H7 (cell line): ENCODE measurements around the gene ANKLE1. TPM values are rescaled to one million over a fixed set of nuclear protein-coding genes. Genes with fewer than 3 reads are reported as not detected.
"Not testable (repeated sequence)": the region's sequence is repeated elsewhere in the genome, so short reads cannot be mapped to it uniquely, and the experiment has no call there.

ENCODE experiments used
- DNase-seq: peaks from one replicate; pipeline ENCODE4 v3.0.0; 2012
- H3K27me3 ChIP-seq: 2 replicates; pipeline ENCODE4 v1.6.0; 2011; ENCODE audit warnings: mild to moderate bottlenecking, low read length; ENCODE audit not compliant: control insufficient read depth, insufficient read depth
- H3K36me3 ChIP-seq: replicated peaks from 2 replicates; pipeline ENCODE4 v1.5.1; 2011; ENCODE audit warnings: low read length; ENCODE audit not compliant: control insufficient read depth, insufficient read depth
- H3K4me3 ChIP-seq: 2 replicates; pipeline ENCODE4 v1.5.1; 2011; ENCODE audit warnings: low read depth, mild to moderate bottlenecking, control low read depth, low read length, moderate library complexity; ENCODE audit not compliant: insufficient read depth
- total RNA-seq: library from RNA; depleted of rRNA; stranded (reverse); fragments of >200 nt; shearing (Covaris generic); gene quantifications from 2 replicates; pipeline ENCODE4 v1.2.3, GENCODE V29; 2014

The ANKLE1 gene
- total RNA-seq, 1 experiment from 2014 or later: 18.0 TPM

- Histone ChIP-seq H3K4me3 (no peak overlapping the region), H3K27me3 (no peaks in the 10 kb centered on the region), H3K36me3 (peaks cover 1% of the 10 kb centered on the region)
- DNase-seq: peak; percentile 56
Measured at GRCh38 chr19:17262557-17262956, 19.1 kb upstream of the ANKLE1 start.

GRCh38 chr19:17263712-17264640, 17.7 kb upstream of the ANKLE1 start:
- DNase-seq: peak; percentile 52
- H3K4me3 ChIP-seq: 0 out of 2 replicates have a peak overlapping the region, but pooled peaks have one; percentile 1
- no peaks in the 10 kb centered on the region for H3K27me3 ChIP-seq
- peaks cover 2% of the 10 kb centered on the region for H3K36me3 ChIP-seq

GRCh38 chr19:17264641-17264979, 17.1 kb upstream of the ANKLE1 start, which contains the start of gene USHBP1:
TSS of gene USHBP1 (minus strand) at chr19:17264745. CDS start at chr19:17264299, 446 bp downstream.
- peaks cover 2% of the 10 kb centered on the region for H3K36me3 ChIP-seq
- 0 out of 2 replicates have a peak within 1 kb of the TSS, but pooled peaks have one; percentile 1 for H3K4me3 ChIP-seq
- no peaks in the 10 kb centered on the region for H3K27me3 ChIP-seq
- peak; percentile 94 for DNase-seq

GRCh38 chr19:17266026-17266425, 15.7 kb upstream of the ANKLE1 start:
- H3K4me3 ChIP-seq: no peak overlapping the region
- DNase-seq: no peak
- H3K27me3 ChIP-seq: no peaks in the 10 kb centered on the region
- H3K36me3 ChIP-seq: peaks cover 5% of the 10 kb centered on the region

- no peak overlapping the region for H3K4me3 ChIP-seq
- no peak for DNase-seq
- H3K27me3 ChIP-seq: no peaks in the 10 kb centered on the region
- peaks cover 11% of the 10 kb centered on the region for H3K36me3 ChIP-seq
Measured at GRCh38 chr19:17266589-17266974, 15.1 kb upstream of the ANKLE1 start.

- H3K36me3 ChIP-seq: peaks cover 12% of the 10 kb centered on the region
- DNase-seq: peak; percentile 99
- peak within 1 kb of the TSS; percentile 60 for H3K4me3 ChIP-seq
- no peaks in the 10 kb centered on the region for H3K27me3 ChIP-seq
Measured at GRCh38 chr19:17266975-17267788, 14.5 kb upstream of the ANKLE1 start, which contains the start of gene BABAM1. TSS of gene BABAM1 (plus strand) at chr19:17267443. CDS start at chr19:17268807, 1,364 bp downstream.

GRCh38 chr19:17268754-17269153, 12.9 kb upstream of the ANKLE1 start:
- DNase-seq: no peak
- Histone ChIP-seq H3K4me3 (no peak overlapping the region), H3K36me3 (peaks cover 15% of the 10 kb centered on the region), H3K27me3 (no peaks in the 10 kb centered on the region)

GRCh38 chr19:17274892-17275291, 6.8 kb upstream of the ANKLE1 start:
- not testable (repeated sequence) for H3K4me3 ChIP-seq, H3K27me3 ChIP-seq, DNase-seq
- peaks cover 30% of the 10 kb centered on the region for H3K36me3 ChIP-seq

- Histone ChIP-seq H3K27me3 (no peaks in the 10 kb centered on the region), H3K36me3 (peaks cover 26% of the 10 kb centered on the region), H3K4me3 (no peak overlapping the region)
- no peak for DNase-seq
Measured at GRCh38 chr19:17275441-17276175, 6.1 kb upstream of the ANKLE1 start.

GRCh38 chr19:17279436-17279835, 2.3 kb upstream of the ANKLE1 start:
- Histone ChIP-seq H3K4me3 (no peak overlapping the region), H3K27me3 (peaks cover 6% of the 10 kb centered on the region; the same call in 1 of the 2 replicates), H3K36me3 (peaks cover 24% of the 10 kb centered on the region)
- DNase-seq: no peak

- Histone ChIP-seq H3K27me3 (peaks cover 6% of the 10 kb centered on the region; the same call in 1 of the 2 replicates), H3K36me3 (peaks cover 17% of the 10 kb centered on the region), H3K4me3 (peak overlapping the region; percentile 68)
- DNase-seq: peak; percentile 97
Measured at GRCh38 chr19:17282488-17283125, 906 bp downstream of the ANKLE1 start.

- Histone ChIP-seq H3K27me3 (peaks cover 6% of the 10 kb centered on the region; the same call in 1 of the 2 replicates), H3K36me3 (peaks cover 17% of the 10 kb centered on the region), H3K4me3 (no peak overlapping the region)
- no peak for DNase-seq
Measured at GRCh38 chr19:17283504-17283996, 1.8 kb downstream of the ANKLE1 start.

GRCh38 chr19:17285415-17286135, 3.9 kb downstream of the ANKLE1 start:
- Histone ChIP-seq H3K27me3 (peaks cover 6% of the 10 kb centered on the region; the same call in 1 of the 2 replicates), H3K4me3 (no peak overlapping the region), H3K36me3 (peaks cover 15% of the 10 kb centered on the region)
- no peak for DNase-seq
